Measurements from ENCODE around the gene SLC25A21. TPM values are rescaled to one million over a fixed set of nuclear protein-coding genes. Genes with fewer than 3 reads are reported as not detected.
A peak's percentile ranks its signal among the peaks of the same experiment; 100 is the strongest.

The SLC25A21 gene
- total RNA-seq, 1 experiment from 2014 or later, result 1.4 TPM

GRCh38 chr14:36857842-36858445, 314.5 kb downstream of the SLC25A21 start:
- intact Hi-C loops (cut with micrococcal nuclease), result no loop called here
- Mint-ChIP-seq H3K27ac (ENCODE audit: low read depth, unreplicated experiment) (no peak overlapping the region), H3K9me3 (ENCODE audit: unreplicated experiment) (no peaks in the 10 kb centered on the region), H3K36me3 (ENCODE audit: insufficient read depth, unreplicated experiment) (no peaks in the 10 kb centered on the region), H3K4me1 (ENCODE audit: insufficient read depth, unreplicated experiment) (no peaks in the 10 kb centered on the region), H3K27me3 (ENCODE audit: insufficient read depth, unreplicated experiment) (no peaks in the 10 kb centered on the region), H3K4me3 (ENCODE audit: unreplicated experiment) (no peak overlapping the region)
- no peak for DNase-seq (ENCODE audit: unreplicated experiment)
- TF ChIP-seq, protein P1, sequence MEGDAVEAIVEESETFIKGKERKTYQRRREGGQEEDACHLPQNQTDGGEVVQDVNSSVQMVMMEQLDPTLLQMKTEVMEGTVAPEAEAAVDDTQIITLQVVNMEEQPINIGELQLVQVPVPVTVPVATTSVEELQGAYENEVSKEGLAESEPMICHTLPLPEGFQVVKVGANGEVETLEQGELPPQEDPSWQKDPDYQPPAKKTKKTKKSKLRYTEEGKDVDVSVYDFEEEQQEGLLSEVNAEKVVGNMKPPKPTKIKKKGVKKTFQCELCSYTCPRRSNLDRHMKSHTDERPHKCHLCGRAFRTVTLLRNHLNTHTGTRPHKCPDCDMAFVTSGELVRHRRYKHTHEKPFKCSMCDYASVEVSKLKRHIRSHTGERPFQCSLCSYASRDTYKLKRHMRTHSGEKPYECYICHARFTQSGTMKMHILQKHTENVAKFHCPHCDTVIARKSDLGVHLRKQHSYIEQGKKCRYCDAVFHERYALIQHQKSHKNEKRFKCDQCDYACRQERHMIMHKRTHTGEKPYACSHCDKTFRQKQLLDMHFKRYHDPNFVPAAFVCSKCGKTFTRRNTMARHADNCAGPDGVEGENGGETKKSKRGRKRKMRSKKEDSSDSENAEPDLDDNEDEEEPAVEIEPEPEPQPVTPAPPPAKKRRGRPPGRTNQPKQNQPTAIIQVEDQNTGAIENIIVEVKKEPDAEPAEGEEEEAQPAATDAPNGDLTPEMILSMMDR (IDR thresholded peaks at IDR 0.05; ENCODE audit: unreplicated experiment), result no peak
- POLR2A ChIA-PET, result no interaction called here
- CTCF ChIA-PET, result interaction anchor here (0.7 kb wide), 1 partner anchor 259 kb away, joined by 3 read pairs; no protein-coding TSS in a partner anchor
- BruUV-seq (replicated peaks), result no TSS peak

- Mint-ChIP-seq H3K4me1 (ENCODE audit: insufficient read depth, unreplicated experiment) (no peaks in the 10 kb centered on the region), H3K36me3 (ENCODE audit: insufficient read depth, unreplicated experiment) (no peaks in the 10 kb centered on the region), H3K9me3 (ENCODE audit: unreplicated experiment) (no peaks in the 10 kb centered on the region), H3K4me3 (ENCODE audit: unreplicated experiment) (no peak overlapping the region), H3K27me3 (ENCODE audit: insufficient read depth, unreplicated experiment) (no peaks in the 10 kb centered on the region), H3K27ac (ENCODE audit: low read depth, unreplicated experiment) (no peak overlapping the region)
- no TSS peak for BruUV-seq (replicated peaks)
- ChIA-PET POLR2A (no interaction called here), CTCF (interaction anchor here (0.6 kb wide), 1 partner anchor 86 kb away, joined by 3 read pairs; no protein-coding TSS in a partner anchor)
- intact Hi-C loops (cut with micrococcal nuclease), result no loop called here
- TF ChIP-seq, protein P1 (IDR thresholded peaks at IDR 0.05; ENCODE audit: unreplicated experiment), result no peak
- no peak for DNase-seq (ENCODE audit: unreplicated experiment)
Measured at GRCh38 chr14:36857136-36857535, 315.3 kb downstream of the SLC25A21 start.

DNA sequence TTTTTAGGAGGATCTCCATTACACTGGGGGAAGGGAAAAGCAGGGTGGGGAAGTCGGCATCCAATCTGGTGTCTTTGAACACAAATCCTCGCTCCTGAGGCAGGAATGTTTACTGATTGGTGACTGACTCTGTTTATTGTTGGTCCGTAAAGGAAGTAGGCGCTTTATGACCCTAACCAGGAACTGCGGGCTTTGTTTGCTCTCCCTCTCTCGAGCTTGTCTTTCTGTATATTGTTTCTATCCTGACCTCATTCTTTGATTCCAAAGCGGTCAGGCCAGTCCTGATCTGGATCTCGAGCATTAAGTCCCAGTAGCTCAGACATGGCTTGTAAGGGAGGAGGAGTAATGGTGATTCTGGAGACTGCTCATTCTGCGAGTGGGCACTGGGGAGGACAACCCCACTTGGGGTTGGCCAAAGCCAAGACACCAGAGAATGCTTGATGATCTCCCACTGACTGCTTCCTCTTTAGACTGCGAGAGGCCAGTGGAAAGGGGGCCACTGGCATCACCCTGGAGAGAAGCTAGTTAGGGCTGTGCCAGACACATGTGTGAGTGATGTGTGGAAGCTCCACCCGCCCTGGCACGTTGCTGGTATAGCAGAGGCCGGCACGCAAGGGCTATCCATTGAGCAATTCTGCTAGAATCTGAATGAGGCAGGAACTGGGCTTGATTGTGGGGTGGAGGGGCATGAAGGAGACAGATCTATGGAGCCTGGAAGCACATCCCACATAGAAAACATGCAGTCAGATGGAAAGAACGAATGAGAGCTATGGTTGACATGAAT, 316.1 kb downstream of the SLC25A21 start:
- H3K9me3 Mint-ChIP-seq (ENCODE audit: unreplicated experiment), result no peaks in the 10 kb centered on the region
- ChIA-PET CTCF (interaction anchor here (0.6 kb wide), 1 partner anchor 87 kb away, joined by 3 read pairs; no protein-coding TSS in a partner anchor), POLR2A (no interaction called here)
- DNase-seq (ENCODE audit: unreplicated experiment), result peak; percentile 31
- TF ChIP-seq, protein P1 (IDR thresholded peaks at IDR 0.05; ENCODE audit: unreplicated experiment), result no peak
- H3K4me1 Mint-ChIP-seq (ENCODE audit: insufficient read depth, unreplicated experiment), result no peaks in the 10 kb centered on the region
- no peak overlapping the region for H3K27ac Mint-ChIP-seq (ENCODE audit: low read depth, unreplicated experiment)
- no peaks in the 10 kb centered on the region for H3K36me3 Mint-ChIP-seq (ENCODE audit: insufficient read depth, unreplicated experiment)
- H3K4me3 Mint-ChIP-seq (ENCODE audit: unreplicated experiment), result no peak overlapping the region
- intact Hi-C loops (cut with micrococcal nuclease), result no loop called here
- no peaks in the 10 kb centered on the region for H3K27me3 Mint-ChIP-seq (ENCODE audit: insufficient read depth, unreplicated experiment)
- BruUV-seq (replicated peaks), result no TSS peak

DNA sequence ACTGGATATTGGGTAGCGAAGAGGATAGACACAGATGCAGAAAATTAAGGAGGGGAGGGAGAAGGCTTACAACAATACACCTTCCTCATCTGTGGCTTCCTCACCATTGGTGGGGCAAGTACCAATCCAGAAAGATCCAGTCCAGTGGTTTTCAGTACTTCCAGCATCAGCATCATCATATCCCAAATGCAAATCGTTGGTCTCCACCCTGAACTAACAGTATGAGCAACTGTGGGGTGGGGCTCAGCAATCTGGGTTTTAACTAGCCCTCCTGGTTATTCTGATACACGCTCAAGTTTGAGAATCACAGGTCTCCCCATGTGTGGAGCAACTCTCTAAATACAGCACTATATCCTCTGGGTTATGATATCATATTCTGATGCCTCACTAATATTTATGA, 317.0 kb downstream of the SLC25A21 start:
- Mint-ChIP-seq H3K27ac (ENCODE audit: low read depth, unreplicated experiment) (no peak overlapping the region), H3K36me3 (ENCODE audit: insufficient read depth, unreplicated experiment) (no peaks in the 10 kb centered on the region), H3K4me3 (ENCODE audit: unreplicated experiment) (no peak overlapping the region), H3K9me3 (ENCODE audit: unreplicated experiment) (no peaks in the 10 kb centered on the region), H3K27me3 (ENCODE audit: insufficient read depth, unreplicated experiment) (no peaks in the 10 kb centered on the region), H3K4me1 (ENCODE audit: insufficient read depth, unreplicated experiment) (no peaks in the 10 kb centered on the region)
- ChIA-PET POLR2A (no interaction called here), CTCF (interaction anchor here (0.7 kb wide), 1 partner anchor 83 kb away, joined by 3 read pairs; no protein-coding TSS in a partner anchor)
- DNase-seq (ENCODE audit: unreplicated experiment), result no peak
- TF ChIP-seq, protein P1 (IDR thresholded peaks at IDR 0.05; ENCODE audit: unreplicated experiment), result no peak
- intact Hi-C loops (cut with micrococcal nuclease), result no loop called here
- no TSS peak for BruUV-seq (replicated peaks)

All from MCF 10A (cell line).